Measurements from ENCODE around the gene TRAF6. TPM values are rescaled to one million over a fixed set of nuclear protein-coding genes. Genes with fewer than 3 reads are reported as not detected.

Gene TRAF6
- total and polyA plus RNA-seq, 2 donors (not counting 3 experiments of a cell fraction or from before 2014, with no cell fraction given): 6.0 to 14.2 TPM

GRCh38 chr11:36500315-36500721, 9.8 kb downstream of the TRAF6 start:
- Histone ChIP-seq H3K27me3 (ENCODE audit: control insufficient read depth in 2 of 2, insufficient read depth in 2 of 2, low read length in 2 of 2) (no peaks in the 10 kb centered on the region), H3K4me2 (ENCODE audit: insufficient read depth, low read length) (peak overlapping the region; percentile 49), H3K36me3 (ENCODE audit: control insufficient read depth in 2 of 2, extremely low read depth in 1 of 2, insufficient read depth in 2 of 2, low read length in 2 of 2) (peaks cover 4 to 16% of the 10 kb centered on the region in 2 experiments), H3K4me3 (replicated peaks in 1 of 3; ENCODE audit: insufficient read depth in 1 of 3, low read depth in 1 of 3, low read length in 3 of 3) (no peak overlapping the region), H4K20me1 (replicated peaks; ENCODE audit: control insufficient read depth, extremely low read depth, insufficient read depth, low read length) (no peaks in the 10 kb centered on the region), H3K79me2 (ENCODE audit: control insufficient read depth, insufficient read depth, low read length) (peaks cover 31% of the 10 kb centered on the region), H3K9me3 (replicated peaks; ENCODE audit: control insufficient read depth, insufficient read depth, low read length) (no peaks in the 10 kb centered on the region), H3K9ac (replicated peaks; ENCODE audit: extremely low read depth, insufficient read depth, low read length) (peak overlapping the region; percentile 36), H3K9me1 (replicated peaks; ENCODE audit: control insufficient read depth, extremely low read depth, insufficient read depth, low read length) (no peaks in the 10 kb centered on the region), H3K27ac (ENCODE audit: insufficient read depth, low read depth, low read length) (peak overlapping the region; percentile 79), H3K4me1 (ENCODE audit: control insufficient read depth, extremely low read depth, insufficient read depth, low read length) (peaks cover 19% of the 10 kb centered on the region), H2AFZ (ENCODE audit: low read depth, low read length) (peak overlapping the region; percentile 14)
- POLR2A ChIA-PET: interaction anchor here (0.6 to 1.5 kb wide), 3 partner anchors 13 to 211 kb away, joined by 4 to 8 read pairs (median 7); partner anchors contain the start of gene COMMD9
- no TSS peak for BruUV-seq (replicated peaks)
- CTCF ChIA-PET: interaction anchor here (0.8 to 3.6 kb wide), 9 partner anchors 8 to 210 kb away, joined by 3 to 41 read pairs (median 5); partner anchors contain the start of gene TRAF6
- DNase-seq (ENCODE audit: low read depth, low spot score) (peak; percentile 89), FAIRE-seq (peak; percentile 91)
- intact Hi-C loops (cut with micrococcal nuclease) (loop anchor here (1.0 to 10.0 kb wide), 2 partner anchors 10 to 1526 kb away; partner anchors contain the start of gene TRAF6), dilution Hi-C loops (cut with MboI; ENCODE audit: extremely low pct_ligation_motif_present, low sequenced_read_pairs) (no loop called here)
- TF ChIP-seq POLR2AphosphoS5 (IDR thresholded peaks at IDR 0.05; ENCODE audit: insufficient read depth, low read depth, low read length) (peak; percentile 41), MAX (IDR thresholded peaks at IDR 0.05; ENCODE audit: insufficient read depth, insufficient read length) (no peak), JUN (IDR thresholded peaks at IDR 0.05; ENCODE audit: borderline replicate concordance, insufficient read depth, insufficient read length, low read depth) (peak; percentile 97), GATA2 (IDR thresholded peaks at IDR 0.05; ENCODE audit: insufficient read depth, insufficient read length, low read depth, low read length) (no peak), MYC (IDR thresholded peaks at IDR 0.05; ENCODE audit: low read depth, low read length) (no peak), POLR2A (IDR thresholded peaks at IDR 0.05; ENCODE audit: low read depth, low read length) (peak; percentile 33), CTCF (IDR thresholded peaks at IDR 0.05; ENCODE audit: extremely low read depth in 1 of 2, insufficient read depth in 1 of 2, low read depth in 1 of 2, low read length in 2 of 2) (no peak), EZH2 (IDR thresholded peaks at IDR 0.05; ENCODE audit: borderline replicate concordance, low read depth, low read length, severe bottlenecking) (no peak), FOS (IDR thresholded peaks at IDR 0.05; ENCODE audit: borderline replicate concordance, insufficient read depth, low read length) (peak; percentile 92)
